A673 (cell line): Measurements from ENCODE around the gene ZNF740.
"Not testable (repeated sequence)": the region's sequence is repeated elsewhere in the genome, so short reads cannot be mapped to it uniquely, and the experiment has no call there.

Experiments
- EZH2 ChIP-seq: fragments of 200-600 bp; sonication (generic); IDR thresholded peaks from 2 replicates; pipeline ENCODE4 v1.6.1; 2017; ENCODE audit warnings: borderline replicate concordance, low read depth, mild to moderate bottlenecking, mixed read lengths, antibody characterized with exemption, low read length; ENCODE audit not compliant: poor library complexity, severe bottlenecking
- TF ChIP-seq, protein P1 (sequence below): fragments of 300-800, 200-600 bp; sonication (generic); conservative IDR thresholded peaks from 2 replicates; pipeline ENCODE4 v1.5.1; 2017; ENCODE audit warnings: low read depth, mild to moderate bottlenecking, antibody characterized with exemption, low read length, moderate library complexity, mixed read lengths

DNA sequence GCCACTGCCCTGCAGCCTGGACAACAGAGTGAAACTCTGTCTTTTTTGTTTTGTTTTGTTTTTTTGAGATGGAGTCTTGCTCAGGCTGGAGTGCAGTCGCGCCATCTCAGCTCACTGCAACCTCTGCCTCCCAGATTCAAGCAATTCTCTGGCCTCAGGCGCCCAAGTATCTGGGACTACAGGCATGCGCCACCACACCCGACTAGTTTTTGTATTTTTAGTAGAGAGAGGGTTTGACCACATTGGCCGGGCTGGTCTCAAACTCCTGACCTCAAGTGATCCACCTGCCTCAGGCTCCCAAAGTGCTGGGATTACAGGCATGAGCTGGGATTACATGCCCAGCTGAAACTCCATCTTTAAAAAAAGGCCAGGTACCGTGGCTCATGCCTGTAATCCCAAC is 21.8 kb downstream of the ZNF740 start:
- TF ChIP-seq, protein P1, sequence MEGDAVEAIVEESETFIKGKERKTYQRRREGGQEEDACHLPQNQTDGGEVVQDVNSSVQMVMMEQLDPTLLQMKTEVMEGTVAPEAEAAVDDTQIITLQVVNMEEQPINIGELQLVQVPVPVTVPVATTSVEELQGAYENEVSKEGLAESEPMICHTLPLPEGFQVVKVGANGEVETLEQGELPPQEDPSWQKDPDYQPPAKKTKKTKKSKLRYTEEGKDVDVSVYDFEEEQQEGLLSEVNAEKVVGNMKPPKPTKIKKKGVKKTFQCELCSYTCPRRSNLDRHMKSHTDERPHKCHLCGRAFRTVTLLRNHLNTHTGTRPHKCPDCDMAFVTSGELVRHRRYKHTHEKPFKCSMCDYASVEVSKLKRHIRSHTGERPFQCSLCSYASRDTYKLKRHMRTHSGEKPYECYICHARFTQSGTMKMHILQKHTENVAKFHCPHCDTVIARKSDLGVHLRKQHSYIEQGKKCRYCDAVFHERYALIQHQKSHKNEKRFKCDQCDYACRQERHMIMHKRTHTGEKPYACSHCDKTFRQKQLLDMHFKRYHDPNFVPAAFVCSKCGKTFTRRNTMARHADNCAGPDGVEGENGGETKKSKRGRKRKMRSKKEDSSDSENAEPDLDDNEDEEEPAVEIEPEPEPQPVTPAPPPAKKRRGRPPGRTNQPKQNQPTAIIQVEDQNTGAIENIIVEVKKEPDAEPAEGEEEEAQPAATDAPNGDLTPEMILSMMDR: not testable (repeated sequence)
- not testable (repeated sequence) for TF ChIP-seq EZH2
